ENCODE results near the gene GALNT1. TPM values are rescaled to one million over a fixed set of nuclear protein-coding genes. Genes with fewer than 3 reads are reported as not detected.
A peak's percentile ranks its signal among the peaks of the same experiment; 100 is the strongest.

The GALNT1 gene
- total and polyA plus RNA-seq, 10 of the 15 experiments (the other 5 are each of a cell fraction or from before 2014, with no cell fraction given): 8.0 to 53.7 (median 29.9) TPM

GRCh38 chr18:35588995-35589394 is 7.5 kb downstream of the GALNT1 start:
- POLR2A ChIA-PET: no interaction called here
- H3K9me3 ChIP-seq (replicated peaks; ENCODE audit: control insufficient read depth, insufficient read depth, low read length): peaks cover 8% of the 10 kb centered on the region
- RAD21 ChIA-PET (ENCODE audit: unreplicated experiment): interaction anchor here (1.0 to 1.5 kb wide), 3 partner anchors 91 to 168 kb away, joined by 4 to 5 read pairs (median 4); partner anchors contain the start of gene INO80C
- intact Hi-C loops (cut with micrococcal nuclease; ENCODE audit: unreplicated experiment) (loop anchor here (2.0 to 10.0 kb wide), 5 partner anchors 28 to 383 kb away; partner anchors contain the start of gene RMP24), in situ Hi-C loops (cut with MboI) (loop anchor here (10.0 to 25.0 kb wide), 2 partner anchors 386 to 1223 kb away; partner anchors contain the start of gene RMP24)
- SMC1A ChIA-PET (ENCODE audit: uncharacterized antibody, unreplicated experiment): interaction anchor here (0.8 to 1.0 kb wide), 4 partner anchors 15 to 29 kb away, joined by 3 read pairs; no protein-coding TSS in a partner anchor
- no peak overlapping the region for H3K9ac ChIP-seq (ENCODE audit: control insufficient read depth, insufficient read depth, low read length)
- WGBS (ENCODE audit: insufficient coverage, insufficient replicate concordance, low lambda C conversion rate, missing lambda C conversion rate): 17% methylated on average over 6 of the region's 6 CpGs
- peaks cover 30% of the 10 kb centered on the region for H3K79me2 ChIP-seq (ENCODE audit: control insufficient read depth, insufficient read depth, low read length)
- TF ChIP-seq IRF3 (IDR thresholded peaks at IDR 0.05) (no peak), CTCF (IDR thresholded peaks at IDR 0.05 in 2 of 3, conservative IDR thresholded peaks at IDR 0.05 in 1 of 3; ENCODE audit: control insufficient read depth in 2 of 3, extremely low read depth in 1 of 3, insufficient read depth in 1 of 3, low read depth in 3 of 3, low read length in 3 of 3) (peak in 2 of 3 experiments; percentile 22 to 40; a peak in 2 of 6 replicates), RAD21 (IDR thresholded peaks at IDR 0.05; ENCODE audit: insufficient read depth, low read depth, low read length) (peak; percentile 55), RELA (IDR thresholded peaks at IDR 0.05; ENCODE audit: borderline replicate concordance, partially characterized antibody) (no peak)
- H3K36me3 ChIP-seq (ENCODE audit: control insufficient read depth in 2 of 2, insufficient read depth in 2 of 2, low read length in 1 of 2): no peaks in the 10 kb centered on the region
- no peaks in the 10 kb centered on the region for H3K27me3 ChIP-seq (replicated peaks in 1 of 2; ENCODE audit: control insufficient read depth in 2 of 2, insufficient read depth in 2 of 2, low read length in 1 of 2)
- no peak for FAIRE-seq
- peak; percentile 37 for ATAC-seq
- H4K20me1 ChIP-seq (ENCODE audit: control insufficient read depth, insufficient read depth): no peaks in the 10 kb centered on the region
- no peak overlapping the region for H3K4me3 ChIP-seq
- H2AFZ ChIP-seq (ENCODE audit: control insufficient read depth, low read depth, low read length): no peak overlapping the region
- DNase-seq (ENCODE audit: low read depth, low spot score): no peak
- peaks cover 23% of the 10 kb centered on the region for H3K4me1 ChIP-seq (ENCODE audit: control insufficient read depth, insufficient read depth, low read length)
- BruUV-seq (replicated peaks): no TSS peak
- CTCF ChIA-PET: interaction anchor here (1.4 kb wide), 1 partner anchor 362 kb away, joined by 3 read pairs; no protein-coding TSS in a partner anchor
- H3K27ac ChIP-seq (ENCODE audit: control insufficient read depth, insufficient read depth): no peak overlapping the region
- no peak overlapping the region; the same call in 1 of the 2 replicates for H3K4me2 ChIP-seq (ENCODE audit: control insufficient read depth, insufficient read depth)
